K562 (cell line): Measurements from ENCODE around the gene MAN1A1. TPM values are rescaled to one million over a fixed set of nuclear protein-coding genes. Genes with fewer than 3 reads are reported as not detected.

Source experiments
- BRF1 ChIP-seq: IDR thresholded peaks from 3 replicates; pipeline ENCODE4 v1.6.1; 2011; ENCODE audit warnings: borderline replicate concordance, mild to moderate bottlenecking; ENCODE audit not compliant: insufficient read length; ENCODE audit errors: extremely low read depth
- CREBBP ChIP-seq: IDR thresholded peaks from one replicate; pipeline ENCODE4 v1.6.1; 2012; ENCODE audit warnings: low read depth, mild to moderate bottlenecking, control low read depth, inconsistent platforms, low read length
- FOXK1 ChIP-seq: sonication (generic); formaldehyde crosslinking; IDR thresholded peaks from 2 replicates; pipeline ENCODE4 v1.8.0; 2022; ENCODE audit warnings: missing genetic modification reagents, mild to moderate bottlenecking, borderline replicate concordance
- HEY1 ChIP-seq: fragments of 250-450 bp; sonication (Bioruptor Pico); IDR thresholded peaks from 2 replicates; pipeline ENCODE4 v1.5.0; 2020; ENCODE audit warnings: mild to moderate bottlenecking, moderate library complexity, borderline replicate concordance
- MAFK ChIP-seq: IDR thresholded peaks from 2 replicates; pipeline ENCODE4 v1.6.1; 2011; ENCODE audit warnings: low read length, improper control_type of control experiment
- MTA1 ChIP-seq: fragments of 450-650 bp; IDR thresholded peaks from 2 replicates; pipeline ENCODE4 v1.6.1; 2017; ENCODE audit warnings: borderline replicate concordance
- NFIX ChIP-seq: fragments of 250-450 bp; sonication (Bioruptor Pico); IDR thresholded peaks from 2 replicates; pipeline ENCODE4 v1.4.0; 2020; ENCODE audit warnings: low read depth, mild to moderate bottlenecking, moderate library complexity
- NFRKB ChIP-seq: fragments of 450-650 bp; IDR thresholded peaks from 2 replicates; pipeline ENCODE4 v1.6.1; 2016; ENCODE audit warnings: low read depth
- SIX5 ChIP-seq, 2 experiments: IDR thresholded peaks; 2 replicates each; pipeline ENCODE4 v1.6.1; 2011; ENCODE audit warnings: low read length in 2 of 2, borderline replicate concordance in 1 of 2, low read depth in 1 of 2, mild to moderate bottlenecking in 1 of 2, moderate library complexity in 1 of 2; ENCODE audit not compliant: insufficient read depth in 1 of 2
- polyA plus RNA-seq, 8 experiments: library from polyadenylated mRNA; depleted of rRNA in 4 of 8; stranded (reverse) in 5 of 8; unstranded in 3 of 8; fragments of >200 nt; fragmentation: Nextera tagmentation in 2 of 8; fragmentation: Illumina TruSeq in 1 of 8; extraction: Ambion mirVana in 2 of 8; extraction: Trizol in 1 of 8; gene quantifications; 2 replicates each; pipeline versions ENCODE4 v1.2.1 to v1.2.3, GENCODE V29; 2011 to 2014; ENCODE audit warnings: inconsistent platforms in 1 of 8, missing spikeins in 1 of 8
- total RNA-seq, 7 experiments: library from RNA; depleted of rRNA in 6 of 7; stranded (reverse); fragments of >200 nt in 6 of 7; fragmentation: Illumina TruSeq in 2 of 7; extraction: Trizol in 2 of 7; gene quantifications; 2 replicates each; pipeline versions ENCODE4 v1.2.1 to v1.2.3, GENCODE V29; 2011 to 2021; ENCODE audit warnings: low replicate concordance in 1 of 7
- TF ChIP-seq, protein P1 (sequence below), 2 experiments: fragments of 450-650 bp; IDR thresholded peaks; 2 replicates each; pipeline ENCODE4 v1.6.1; 2016; ENCODE audit warnings: mild to moderate bottlenecking in 2 of 2, borderline replicate concordance in 1 of 2, low read depth in 1 of 2, moderate library complexity in 1 of 2
- TF ChIP-seq, protein P2 (sequence below): fragments of 250-450 bp; sonication (Bioruptor Pico); IDR thresholded peaks from 2 replicates; pipeline ENCODE4 v1.4.0; 2020
- TF ChIP-seq, protein P3 (sequence below): fragments of 250-450 bp; sonication (Bioruptor Pico); IDR thresholded peaks from 2 replicates; pipeline ENCODE4 v1.5.0; 2021; ENCODE audit warnings: mild to moderate bottlenecking, moderate library complexity

The MAN1A1 gene
- total and polyA plus RNA-seq, 9 of the 15 experiments (the other 6 are each of a cell fraction or from before 2014, with no cell fraction given): 24.5 to 78.4 (median 59.7) TPM

DNA sequence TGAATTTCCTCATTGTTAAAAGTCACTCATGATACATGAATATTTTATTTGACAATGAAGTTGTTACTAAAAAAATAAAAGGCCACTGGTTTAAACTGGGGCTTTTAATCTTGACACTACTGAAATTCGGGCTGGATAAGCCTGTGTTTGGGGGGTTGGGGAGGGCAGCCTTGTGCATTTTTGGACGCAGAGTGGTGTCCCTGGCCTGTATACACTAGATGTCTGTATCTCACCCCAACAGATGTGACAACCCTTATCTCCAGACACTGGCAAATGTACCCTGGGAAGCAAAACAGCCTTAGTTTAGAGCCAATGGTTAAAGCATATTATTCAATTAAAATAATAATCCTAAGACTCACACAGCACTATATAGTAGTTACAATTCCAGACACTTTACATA, 24.8 kb downstream of the MAN1A1 start (continued):
- TF ChIP-seq, protein P1, sequence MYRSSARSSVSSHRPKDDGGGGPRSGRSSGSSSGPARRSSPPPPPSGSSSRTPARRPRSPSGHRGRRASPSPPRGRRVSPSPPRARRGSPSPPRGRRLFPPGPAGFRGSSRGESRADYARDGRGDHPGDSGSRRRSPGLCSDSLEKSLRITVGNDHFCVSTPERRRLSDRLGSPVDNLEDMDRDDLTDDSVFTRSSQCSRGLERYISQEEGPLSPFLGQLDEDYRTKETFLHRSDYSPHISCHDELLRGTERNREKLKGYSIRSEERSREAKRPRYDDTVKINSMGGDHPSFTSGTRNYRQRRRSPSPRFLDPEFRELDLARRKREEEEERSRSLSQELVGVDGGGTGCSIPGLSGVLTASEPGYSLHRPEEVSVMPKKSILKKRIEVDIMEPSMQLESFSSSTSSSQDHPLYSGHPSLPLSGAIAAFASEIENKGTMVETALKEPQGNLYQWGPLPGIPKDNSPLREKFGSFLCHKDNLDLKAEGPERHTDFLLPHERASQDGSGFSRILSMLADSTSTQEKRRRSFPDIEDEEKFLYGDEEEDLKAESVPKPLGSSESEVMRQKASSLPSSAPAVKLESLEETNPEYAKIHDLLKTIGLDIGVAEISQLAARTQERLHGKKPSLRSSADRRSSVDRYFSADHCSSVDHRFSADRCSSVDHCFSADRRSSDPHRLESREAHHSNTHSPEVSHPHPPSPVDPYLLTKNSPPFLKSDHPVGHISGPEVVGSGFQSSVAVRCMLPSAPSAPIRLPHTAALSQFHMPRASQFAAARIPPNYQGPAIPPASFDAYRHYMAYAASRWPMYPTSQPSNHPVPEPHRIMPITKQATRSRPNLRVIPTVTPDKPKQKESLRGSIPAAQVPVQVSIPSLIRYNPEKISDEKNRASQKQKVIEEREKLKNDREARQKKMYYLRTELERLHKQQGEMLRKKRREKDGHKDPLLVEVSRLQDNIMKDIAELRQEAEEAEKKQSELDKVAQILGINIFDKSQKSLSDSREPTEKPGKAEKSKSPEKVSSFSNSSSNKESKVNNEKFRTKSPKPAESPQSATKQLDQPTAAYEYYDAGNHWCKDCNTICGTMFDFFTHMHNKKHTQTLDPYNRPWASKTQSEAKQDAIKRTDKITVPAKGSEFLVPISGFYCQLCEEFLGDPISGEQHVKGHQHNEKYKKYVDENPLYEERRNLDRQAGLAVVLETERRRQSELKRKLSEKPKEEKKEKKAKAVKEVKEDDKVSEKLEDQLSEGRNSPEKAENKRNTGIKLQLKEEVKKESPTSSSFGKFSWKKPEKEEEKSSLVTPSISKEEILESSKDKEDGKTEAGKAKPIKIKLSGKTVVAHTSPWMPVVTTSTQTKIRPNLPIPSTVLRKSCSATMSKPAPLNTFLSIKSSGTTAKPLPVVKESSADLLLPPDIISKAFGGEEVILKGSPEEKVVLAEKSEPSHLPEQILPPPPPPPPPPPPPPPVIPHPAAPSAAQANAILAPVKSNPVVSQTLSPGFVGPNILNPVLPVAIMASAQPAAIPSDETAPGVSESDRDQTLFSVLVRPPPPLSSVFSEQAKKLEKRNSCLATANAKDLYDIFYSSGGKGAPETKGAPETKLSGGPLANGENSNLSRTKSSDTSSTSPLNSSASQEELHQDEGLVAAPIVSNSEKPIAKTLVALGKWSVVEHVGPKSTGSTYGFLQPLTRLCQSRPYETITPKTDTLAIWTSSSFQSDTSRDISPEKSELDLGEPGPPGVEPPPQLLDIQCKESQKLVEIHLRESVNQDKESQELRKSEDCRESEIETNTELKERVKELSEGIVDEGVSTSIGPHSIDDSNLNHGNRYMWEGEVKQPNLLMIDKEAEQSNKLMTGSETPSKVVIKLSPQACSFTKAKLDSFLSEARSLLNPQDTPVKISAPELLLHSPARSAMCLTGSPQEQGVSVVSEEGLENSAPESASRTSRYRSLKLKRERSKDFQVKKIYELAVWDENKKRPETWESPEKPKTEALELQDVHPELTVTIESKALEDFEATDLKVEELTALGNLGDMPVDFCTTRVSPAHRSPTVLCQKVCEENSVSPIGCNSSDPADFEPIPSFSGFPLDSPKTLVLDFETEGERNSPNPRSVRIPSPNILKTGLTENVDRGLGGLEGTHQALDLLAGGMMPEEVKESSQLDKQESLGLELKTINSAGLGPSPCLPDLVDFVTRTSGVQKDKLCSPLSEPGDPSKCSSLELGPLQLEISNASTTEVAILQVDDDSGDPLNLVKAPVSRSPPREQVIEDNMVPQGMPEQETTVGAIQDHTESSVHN (IDR thresholded peaks at IDR 0.05; ENCODE audit: borderline replicate concordance in 1 of 2, low read depth in 1 of 2): no peak
- TF ChIP-seq, protein P2, sequence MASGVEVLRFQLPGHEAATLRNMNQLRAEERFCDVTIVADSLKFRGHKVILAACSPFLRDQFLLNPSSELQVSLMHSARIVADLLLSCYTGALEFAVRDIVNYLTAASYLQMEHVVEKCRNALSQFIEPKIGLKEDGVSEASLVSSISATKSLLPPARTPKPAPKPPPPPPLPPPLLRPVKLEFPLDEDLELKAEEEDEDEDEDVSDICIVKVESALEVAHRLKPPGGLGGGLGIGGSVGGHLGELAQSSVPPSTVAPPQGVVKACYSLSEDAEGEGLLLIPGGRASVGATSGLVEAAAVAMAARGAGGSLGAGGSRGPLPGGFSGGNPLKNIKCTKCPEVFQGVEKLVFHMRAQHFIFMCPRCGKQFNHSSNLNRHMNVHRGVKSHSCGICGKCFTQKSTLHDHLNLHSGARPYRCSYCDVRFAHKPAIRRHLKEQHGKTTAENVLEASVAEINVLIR: no peak
- TF ChIP-seq, protein P3, sequence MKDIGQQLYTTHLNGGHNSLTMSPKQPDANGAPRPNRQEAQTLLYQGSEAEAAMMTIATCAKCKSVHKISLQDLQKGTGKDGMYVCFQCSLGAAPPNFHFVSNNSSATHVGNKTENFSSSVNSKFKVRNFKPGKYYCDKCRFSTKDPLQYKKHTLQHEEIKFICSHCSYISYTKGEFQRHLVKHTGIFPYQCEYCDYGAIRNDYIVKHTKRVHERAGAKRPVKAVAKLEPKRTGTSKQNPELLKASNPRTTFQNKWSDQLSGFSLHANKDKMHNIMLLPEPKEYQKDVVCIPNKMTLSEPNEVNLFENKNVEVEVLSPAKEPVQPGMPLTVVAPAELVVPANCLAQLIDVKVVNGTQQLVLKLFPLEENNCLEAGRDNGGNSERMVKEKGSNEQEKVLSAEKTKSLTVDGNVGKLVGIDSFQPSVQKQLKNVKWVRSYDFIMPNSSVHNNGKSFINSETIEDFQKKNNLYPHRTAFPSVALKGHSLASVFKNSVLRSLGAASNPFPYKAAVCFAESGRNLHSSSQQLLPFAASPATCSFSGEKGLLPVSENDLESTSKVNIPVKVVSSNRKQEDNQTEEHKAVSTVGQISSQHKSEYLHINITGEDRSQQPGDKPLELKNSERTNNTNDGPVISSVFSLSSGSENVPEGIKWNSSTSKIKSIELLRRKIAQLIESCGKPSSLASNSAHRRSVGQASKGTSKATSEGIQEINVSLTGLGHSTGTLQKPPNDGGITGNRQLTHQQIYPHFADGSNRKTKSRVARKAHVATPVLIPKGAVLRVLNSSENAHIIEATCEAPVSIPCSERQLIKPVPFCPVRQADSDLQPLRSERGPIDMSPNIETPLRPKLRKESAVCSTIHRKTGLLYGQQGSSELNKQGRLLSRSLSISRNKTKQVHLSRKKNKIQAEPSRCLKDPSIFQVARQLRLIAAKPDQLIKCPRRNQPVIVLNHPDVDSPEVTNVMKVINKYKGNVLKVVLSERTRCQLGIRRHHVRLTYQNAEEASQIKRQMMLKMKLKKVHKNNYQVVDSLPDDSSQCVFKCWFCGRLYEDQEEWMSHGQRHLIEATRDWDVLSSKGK (CRISPR knock-in tag): no peak
- no peak for TF ChIP-seq MTA1
- no peak for TF ChIP-seq NFIX (CRISPR knock-in tag)
- TF ChIP-seq NFRKB: no peak
- no peak for TF ChIP-seq CREBBP
- no peak for TF ChIP-seq SIX5 (IDR thresholded peaks at IDR 0.05; ENCODE audit: borderline replicate concordance in 1 of 2, insufficient read depth in 1 of 2, low read depth in 1 of 2, low read length in 2 of 2)
- no peak for TF ChIP-seq BRF1
- TF ChIP-seq FOXK1 (CRISPR knock-in tag): no peak
- no peak for TF ChIP-seq MAFK
- TF ChIP-seq HEY1 (CRISPR knock-in tag): no peak
